Body of pancreas (tissue), 4 donors: Measurements from ENCODE around the gene PARVG. TPM values are rescaled to one million over a fixed set of nuclear protein-coding genes. Genes with fewer than 3 reads are reported as not detected.

Experiments
- ATAC-seq: fragments of 150-250 bp; one replicate; pipeline ENCODE4 v1.9.1; 2016
- DNase-seq, 4 donors: peaks; one replicate each; pipeline ENCODE4 v3.0.0-alpha.2; 2019
- H3K27ac ChIP-seq, 4 donors: fragments of 200-600 bp; sonication (generic); 1 replicate in 3 of 4; 2 replicates in 1 of 4; pipeline versions ENCODE4 v1.5.1 to v1.6.1; 2016 to 2019; ENCODE audit warnings: mild to moderate bottlenecking in 1 of 4, mixed read lengths in 1 of 4, moderate library complexity in 1 of 4
- H3K27me3 ChIP-seq, 2 donors: fragments of 200-600 bp; sonication (generic); one replicate each; pipeline ENCODE4 v1.6.0; 2016; ENCODE audit warnings: mild to moderate bottlenecking in 1 of 2
- H3K36me3 ChIP-seq, 2 donors: fragments of 200-600 bp; sonication (generic); replicated peaks in 1 of 2; 2 replicates each; pipeline ENCODE4 v1.5.1; 2016; ENCODE audit warnings: low read depth in 2 of 2; ENCODE audit not compliant: insufficient read depth in 1 of 2
- H3K4me1 ChIP-seq: fragments of 200-600 bp; sonication (generic); one replicate; pipeline ENCODE4 v1.6.0; 2016
- H3K4me3 ChIP-seq, 2 donors: fragments of 200-600 bp; sonication (generic); 1 replicate in 1 of 2; 2 replicates in 1 of 2; pipeline ENCODE4 v1.5.1; 2016 to 2019
- H3K9me3 ChIP-seq, 3 donors: fragments of 200-600 bp; sonication (generic); 1 replicate in 2 of 3; 2 replicates in 1 of 3; pipeline ENCODE4 v1.5.1; 2016
- CTCF ChIP-seq, 7 experiments: fragments of 450-650 bp in 4 of 7; fragments of 200-600 bp in 3 of 7; sonication (generic) in 3 of 7; IDR thresholded peaks; one replicate each; pipeline ENCODE4 v1.5.1; 2016 to 2019; ENCODE audit warnings: antibody characterized with exemption in 7 of 7
- POLR2A ChIP-seq, 3 donors: fragments of 450-650 bp; IDR thresholded peaks; one replicate each; pipeline ENCODE4 v1.6.1; 2016; ENCODE audit warnings: antibody characterized with exemption in 3 of 3, mild to moderate bottlenecking in 2 of 3
- WGBS, 2 donors: methylation state at CpG; one replicate each; pipeline ENCODE4 v1.1.5; 2017; 5-methylcytosine and 5-hydroxymethylcytosine counted together
- intact Hi-C: fragments of 100-400 bp; cut with DNase I; formaldehyde crosslinking; loops from one replicate; pipeline ENCODE4 v1.15.1; 2023
- total RNA-seq, 2 donors: library from RNA; depleted of rRNA; stranded (reverse); fragments of >200 nt; gene quantifications; one replicate each; pipeline ENCODE4 v1.1.0, GENCODE V29; 2016

Gene PARVG
- total RNA-seq, 2 donors from 2014 or later: 8.8 to 13.2 TPM

- no peak for TF ChIP-seq POLR2A (IDR thresholded peaks at IDR 0.05)
- no peak for TF ChIP-seq CTCF (IDR thresholded peaks at IDR 0.05)
- whole genome bisulfite sequencing, 2 donors: 47 to 55% methylated on average over 6 of the region's 6 CpGs
- ATAC-seq (no peak), DNase-seq (peak in 1 of 4 donors; percentile 27)
- Histone ChIP-seq H3K36me3 (no peaks in the 10 kb centered on the region), H3K27me3 (no peaks in the 10 kb centered on the region), H3K9me3 (no peaks in the 10 kb centered on the region), H3K4me3 (no peak overlapping the region), H3K4me1 (no peaks in the 10 kb centered on the region), H3K27ac (peak overlapping the region in 1 of 4 donors; percentile 18)
- intact Hi-C loops: no loop called here
Observed at GRCh38 chr22:44211256-44211945, 30.7 kb downstream of the PARVG start.

- H3K27me3 ChIP-seq: no peaks in the 10 kb centered on the region
- 45 to 56% methylated on average over 10 to 12 of the region's 12 CpGs for WGBS, 2 donors
- DNase-seq: no peak
- no peak overlapping the region for H3K4me3 ChIP-seq
- peak overlapping the region in 1 of 4 donors; percentile 18 for H3K27ac ChIP-seq
- H3K36me3 ChIP-seq: no peaks in the 10 kb centered on the region
- no peaks in the 10 kb centered on the region for H3K4me1 ChIP-seq
- intact Hi-C loops: no loop called here
- H3K9me3 ChIP-seq: no peaks in the 10 kb centered on the region
- no peak for ATAC-seq
- TF ChIP-seq CTCF (IDR thresholded peaks at IDR 0.05) (no peak), POLR2A (IDR thresholded peaks at IDR 0.05) (no peak)
Observed at GRCh38 chr22:44211946-44212930, 31.5 kb downstream of the PARVG start.

- no peak overlapping the region for H3K4me3 ChIP-seq
- DNase-seq (no peak), ATAC-seq (no peak)
- WGBS, 2 donors: 87 to 88% methylated on average over 1 of the region's 1 CpG
- no peaks in the 10 kb centered on the region for H3K27me3 ChIP-seq
- no peaks in the 10 kb centered on the region for H3K9me3 ChIP-seq
- intact Hi-C loops: no loop called here
- no peak overlapping the region for H3K27ac ChIP-seq
- no peaks in the 10 kb centered on the region for H3K36me3 ChIP-seq
- TF ChIP-seq CTCF (IDR thresholded peaks at IDR 0.05) (no peak), POLR2A (IDR thresholded peaks at IDR 0.05) (no peak)
- H3K4me1 ChIP-seq: no peaks in the 10 kb centered on the region
Observed at GRCh38 chr22:44212936-44213335, 32.2 kb downstream of the PARVG start.

GRCh38 chr22:44213489-44214043, 32.8 kb downstream of the PARVG start:
- no peak overlapping the region for H3K27ac ChIP-seq
- no peaks in the 10 kb centered on the region for H3K9me3 ChIP-seq
- DNase-seq: no peak
- WGBS, 2 donors: 61 to 70% methylated on average over 3 of the region's 3 CpGs
- intact Hi-C loops: no loop called here
- TF ChIP-seq CTCF (IDR thresholded peaks at IDR 0.05): no peak
- no peak for TF ChIP-seq POLR2A (IDR thresholded peaks at IDR 0.05)
- H3K27me3 ChIP-seq: no peaks in the 10 kb centered on the region
- H3K36me3 ChIP-seq: no peaks in the 10 kb centered on the region
- H3K4me3 ChIP-seq: no peak overlapping the region
- no peaks in the 10 kb centered on the region for H3K4me1 ChIP-seq
- ATAC-seq: no peak
